ENCODE results near the gene NGRN. TPM values are rescaled to one million over a fixed set of nuclear protein-coding genes. Genes with fewer than 3 reads are reported as not detected.
A peak's percentile ranks its signal among the peaks of the same experiment; 100 is the strongest.
"Not testable (repeated sequence)": the region's sequence is repeated elsewhere in the genome, so short reads cannot be mapped to it uniquely, and the experiment has no call there.

Gene NGRN
- total RNA-seq, 1 donor from 2014 or later = 106 TPM

GRCh38 chr15:90234096-90234988 lies 31.1 kb upstream of the NGRN start, which contains the start of gene GDPGP1:
GDPGP1 (plus strand) TSS chr15:90234209; CDS start chr15:90240909, 6,700 bp downstream.
- no peak for DNase-seq

- DNase-seq = no peak
Measured at GRCh38 chr15:90239371-90239770, 26.1 kb upstream of the NGRN start.

- no peak for DNase-seq
Measured at GRCh38 chr15:90240856-90241255, 24.6 kb upstream of the NGRN start.

- DNase-seq = no peak
Measured at GRCh38 chr15:90241343-90242192, 23.9 kb upstream of the NGRN start.

GRCh38 chr15:90243943-90244639 lies 21.4 kb upstream of the NGRN start:
- DNase-seq = no peak

GRCh38 chr15:90248789-90249202 lies 16.7 kb upstream of the NGRN start:
- DNase-seq = no peak

GRCh38 chr15:90249203-90249863 lies 16.1 kb upstream of the NGRN start, which contains the start of gene TTLL13:
TTLL13 (plus strand) TSS chr15:90249556; CDS start chr15:90250631, 1,075 bp downstream.
- DNase-seq = peak; percentile 92

GRCh38 chr15:90257776-90258175 lies 7.7 kb upstream of the NGRN start:
- no peak for DNase-seq

GRCh38 chr15:90259524-90259923 lies 5.9 kb upstream of the NGRN start:
- DNase-seq = no peak

GRCh38 chr15:90260731-90261130 lies 4.7 kb upstream of the NGRN start:
- not testable (repeated sequence) for DNase-seq

- no peak for DNase-seq
Measured at GRCh38 chr15:90261811-90262210, 3.7 kb upstream of the NGRN start.

GRCh38 chr15:90262426-90262825 lies 3.0 kb upstream of the NGRN start:
- no peak for DNase-seq

- DNase-seq = no peak
Measured at GRCh38 chr15:90264671-90265070, 801 bp upstream of the NGRN start.

- DNase-seq = peak; percentile 57
Measured at GRCh38 chr15:90266061-90266431, 574 bp downstream of the NGRN start.

- peak; percentile 29 for DNase-seq
Measured at GRCh38 chr15:90266485-90266884, 1.0 kb downstream of the NGRN start.

GRCh38 chr15:90268415-90268814 lies 2.9 kb downstream of the NGRN start:
- no peak for DNase-seq

- no peak for DNase-seq
Measured at GRCh38 chr15:90270502-90271150, 5.2 kb downstream of the NGRN start.

GRCh38 chr15:90271459-90272166 lies 6.1 kb downstream of the NGRN start:
- DNase-seq = no peak

GRCh38 chr15:90278467-90278866 lies 13.0 kb downstream of the NGRN start:
- not testable (repeated sequence) for DNase-seq

GRCh38 chr15:90280743-90281142 lies 15.3 kb downstream of the NGRN start:
- DNase-seq = not testable (repeated sequence)
